Measurements from ENCODE around the gene TP53.

Gene TP53

GRCh38 chr17:7706631-7707354 is 19.5 kb upstream of the TP53 start:
- DNase-seq (ENCODE audit: low spot score) = no peak

- DNase-seq (ENCODE audit: low spot score) = no peak
Observed at GRCh38 chr17:7705269-7706255, 18.3 kb upstream of the TP53 start.

- peak; percentile 79 for DNase-seq (ENCODE audit: low spot score)
Observed at GRCh38 chr17:7704601-7705268, 17.4 kb upstream of the TP53 start, which contains the start of gene EFNB3. Gene EFNB3 (plus strand): TSS chr17:7705202. CDS start chr17:7705599, 397 bp downstream.

GRCh38 chr17:7703584-7704479 is 16.5 kb upstream of the TP53 start:
- DNase-seq (ENCODE audit: low spot score) = peak; percentile 86

- DNase-seq (ENCODE audit: low spot score) = no peak
Observed at GRCh38 chr17:7702776-7703175, 15.5 kb upstream of the TP53 start.

- no peak for DNase-seq (ENCODE audit: low spot score)
Observed at GRCh38 chr17:7701681-7702080, 14.4 kb upstream of the TP53 start.

GRCh38 chr17:7700510-7700909 is 13.2 kb upstream of the TP53 start:
- DNase-seq (ENCODE audit: low spot score) = no peak

GRCh38 chr17:7697828-7698588 is 10.7 kb upstream of the TP53 start:
- DNase-seq (ENCODE audit: low spot score) = no peak

GRCh38 chr17:7695586-7695985 is 8.3 kb upstream of the TP53 start:
- DNase-seq (ENCODE audit: low spot score) = no peak

- no peak for DNase-seq (ENCODE audit: low spot score)
Observed at GRCh38 chr17:7688808-7689316, 1.6 kb upstream of the TP53 start.

GRCh38 chr17:7687908-7688807 is 868 bp upstream of the TP53 start, which contains the start of gene WRAP53:
Gene WRAP53 (plus strand): TSS chr17:7688477. CDS start chr17:7688649, 172 bp downstream.
- DNase-seq (ENCODE audit: low spot score) = peak; percentile 92

GRCh38 chr17:7686222-7687071 is 843 bp downstream of the TP53 start:
- DNase-seq (ENCODE audit: low spot score) = peak; percentile 66

- peak; percentile 93 for DNase-seq (ENCODE audit: low spot score)
Observed at GRCh38 chr17:7685533-7686221, 1.6 kb downstream of the TP53 start.

GRCh38 chr17:7684851-7685532 is 2.3 kb downstream of the TP53 start:
- no peak for DNase-seq (ENCODE audit: low spot score)

GRCh38 chr17:7677388-7678067 is 9.8 kb downstream of the TP53 start:
- peak; percentile 51 for DNase-seq (ENCODE audit: low spot score)

GRCh38 chr17:7676533-7676932 is 10.8 kb downstream of the TP53 start:
- DNase-seq (ENCODE audit: low spot score) = peak; percentile 51
